Heart left ventricle (tissue), 16 donors: ENCODE data around the gene KISS1R. TPM values are rescaled to one million over a fixed set of nuclear protein-coding genes. Genes with fewer than 3 reads are reported as not detected.
A peak's percentile ranks its signal among the peaks of the same experiment; 100 is the strongest.

Experiments used
- ATAC-seq, 4 donors: fragments of 200-7000 bp; cut with Tn5 transposase; one replicate each; pipeline ENCODE4 v1.9.1; 2020 to 2022; ENCODE audit warnings: moderate library complexity in 4 of 4, mild to moderate bottlenecking in 3 of 4, moderate number of reproducible peaks in 1 of 4
- DNase-seq, 5 donors: peaks; one replicate each; pipeline ENCODE4 v3.0.0-alpha.2; 2020
- H3K27ac ChIP-seq, 12 donors: fragments of 200-600 bp; sonication (generic) in 4 of 12; one replicate each; pipeline versions ENCODE4 v1.5.0 to v1.8.0; 2016 to 2022; ENCODE audit warnings: mild to moderate bottlenecking in 2 of 12
- H3K27me3 ChIP-seq, 9 donors: fragments of 200-600 bp; sonication (generic) in 2 of 9; one replicate each; pipeline versions ENCODE4 v1.5.1 to v1.8.0; 2016 to 2022; ENCODE audit warnings: mild to moderate bottlenecking in 3 of 9
- H3K36me3 ChIP-seq, 9 donors: fragments of 200-600 bp; sonication (generic) in 2 of 9; one replicate each; pipeline versions ENCODE4 v1.5.0 to v1.8.0; 2018 to 2022; ENCODE audit warnings: mild to moderate bottlenecking in 2 of 9
- H3K4me1 ChIP-seq, 12 donors: fragments of 200-600 bp; sonication (generic) in 4 of 12; one replicate each; pipeline versions ENCODE4 v1.5.0 to v1.8.0; 2016 to 2022; ENCODE audit warnings: mild to moderate bottlenecking in 3 of 12
- H3K4me3 ChIP-seq, 12 donors: fragments of 200-600 bp; sonication (generic) in 4 of 12; one replicate each; pipeline versions ENCODE4 v1.5.0 to v1.8.0; 2017 to 2022; ENCODE audit warnings: mild to moderate bottlenecking in 9 of 12, moderate library complexity in 4 of 12
- H3K9me3 ChIP-seq, 12 donors: fragments of 200-600 bp; sonication (generic) in 4 of 12; one replicate each; pipeline versions ENCODE4 v1.5.0 to v1.8.0; 2016 to 2022; ENCODE audit warnings: mild to moderate bottlenecking in 1 of 12
- CTCF ChIP-seq, 12 donors: fragments of 200-600 bp; sonication (generic) in 4 of 12; IDR thresholded peaks; one replicate each; pipeline versions ENCODE4 v1.5.0 to v1.8.0; 2018 to 2022; ENCODE audit warnings: antibody characterized with exemption in 12 of 12, mild to moderate bottlenecking in 5 of 12
- POLR2A ChIP-seq, 2 donors: fragments of 450-650 bp; IDR thresholded peaks; one replicate each; pipeline ENCODE4 v1.6.1; 2017; ENCODE audit warnings: antibody characterized with exemption in 2 of 2, mild to moderate bottlenecking in 2 of 2, moderate library complexity in 2 of 2
- WGBS, 4 donors: extraction: QIAGEN DNeasy Blood & Tissue Kit in 2 of 4; methylation state at CpG; one replicate each; pipeline versions ENCODE4 v1.1.5 to v1.1.7; 2013 to 2018; 5-methylcytosine and 5-hydroxymethylcytosine counted together
- intact Hi-C, 10 donors: fragments of 100-400 bp; cut with DNase I; formaldehyde crosslinking; loops; one replicate each; pipeline versions ENCODE4 v1.11.1 to v1.14.2; 2022
- polyA plus RNA-seq, 2 donors: library from polyadenylated mRNA; stranded (reverse); fragments of 200-250 nt; gene quantifications; one replicate each; pipeline ENCODE4 v1.2.3, GENCODE V29; 2013
- total RNA-seq, 9 donors: library from RNA; depleted of rRNA in 2 of 9; stranded (reverse); fragments of >200 nt in 2 of 9; fragmentation: NEBNext Ultra II Directional in 3 of 9; extraction: Animal tissue kit (Norgen Biotek cat#: 25700) in 3 of 9; gene quantifications; one replicate each; pipeline versions ENCODE4 v1.1.0 to v1.2.4, GENCODE V29; 2016 to 2023
- donor health status: ischemic (EF 13 %, LVEDD 7.1; RV severe dilation, severe dysfunction).
- donor health status: healthy with polysubstance abuse.
- donor health status: DM: no; HTN: yes; CAD: no.
- donor health status: DM: no; HTN: no; CAD: no.
- donor health status: ischemic (EF 25% LVEDD 6.9; RV normal size, moderate dysfunction).
- donor health status: ischemic (EF 25% LVEDD 5.7; RV mildly dilated, moderate dysfunction).
- donor health status: healthy.
- donor health status: DM: yes; HTN: yes; CAD: no.
- donor health status: ischemic (EF 35%, LVEDD 5.7; RV mildly dilated, moderate dysfunction).
- donor health status: nonischemic (EF 11% LVEDD 7.7; RV severe dilation, severe dysfunction).
- donor health status: DM: yes; HTN: yes; CAD: no.
- donor health status: PGD.
- donor health status: ischemic (EF 29% LVEDD 5.4; RV normal size, mild dysfunction).
- donor health status: nonischemic (EF 23%, LVEDD 6.1; RV moderate dilation, normal function).

Gene KISS1R
- total and polyA plus RNA-seq, 11 donors: not detected

GRCh38 chr19:926323-926588 is 9.1 kb downstream of the KISS1R start:
- Histone ChIP-seq H3K4me3 (peak overlapping the region; percentile 54 to 96 (median 86)), H3K27me3 (peaks cover 0 to 3% (median 2%) of the 10 kb centered on the region in 9 donors), H3K36me3 (peaks cover 0 to 9% (median 0%) of the 10 kb centered on the region in 9 donors), H3K4me1 (peaks cover 0 to 37% (median 18%) of the 10 kb centered on the region in 12 donors), H3K27ac (peak overlapping the region in 11 of 12 donors; percentile 53 to 93 (median 82)), H3K9me3 (no peaks in the 10 kb centered on the region)
- DNase-seq: no peak
- ATAC-seq: no peak
- intact Hi-C loops: loop anchor here in 2 of 10 donors (10.0 kb wide), 2 partner anchors 259 to 319 kb away; partner anchors contain the start of genes ATP5F1D (in 1 of the 2) and MIDN (in 1 of the 2)
- 0 to 1% (median 1%) methylated on average over 20 to 21 of the region's 21 CpGs for WGBS, 4 donors
- TF ChIP-seq CTCF (IDR thresholded peaks at IDR 0.05) (no peak), POLR2A (IDR thresholded peaks at IDR 0.05) (no peak)

GRCh38 chr19:926589-927350 is 9.6 kb downstream of the KISS1R start:
- H3K27ac ChIP-seq: peak overlapping the region in 11 of 12 donors; percentile 53 to 93 (median 82)
- 0 to 1% (median 1%) methylated on average over 35 to 52 of the region's 52 CpGs for WGBS, 4 donors
- H3K4me3 ChIP-seq: peak overlapping the region; percentile 54 to 96 (median 86)
- TF ChIP-seq POLR2A (IDR thresholded peaks at IDR 0.05): no peak
- TF ChIP-seq CTCF (IDR thresholded peaks at IDR 0.05): no peak
- intact Hi-C loops: loop anchor here in 2 of 10 donors (10.0 kb wide), 2 partner anchors 258 to 318 kb away; partner anchors contain the start of genes ATP5F1D (in 1 of the 2) and MIDN (in 1 of the 2)
- peak in 2 of 4 donors; percentile 21 to 35 for ATAC-seq
- H3K36me3 ChIP-seq: peaks cover 0 to 9% (median 0%) of the 10 kb centered on the region in 9 donors
- peak; percentile 68 to 85 (median 75) for DNase-seq
- H3K9me3 ChIP-seq: no peaks in the 10 kb centered on the region
- no peaks in the 10 kb centered on the region for H3K27me3 ChIP-seq
- H3K4me1 ChIP-seq: peaks cover 0 to 34% (median 18%) of the 10 kb centered on the region in 12 donors

- TF ChIP-seq POLR2A (IDR thresholded peaks at IDR 0.05): no peak
- no peak for TF ChIP-seq CTCF (IDR thresholded peaks at IDR 0.05)
- Histone ChIP-seq H3K9me3 (no peaks in the 10 kb centered on the region), H3K27ac (peak overlapping the region in 10 of 12 donors; percentile 53 to 93 (median 82)), H3K36me3 (peaks cover 0 to 9% (median 0%) of the 10 kb centered on the region in 9 donors), H3K4me1 (peaks cover 0 to 37% (median 17%) of the 10 kb centered on the region in 12 donors), H3K4me3 (peak overlapping the region in 11 of 12 donors; percentile 63 to 96 (median 89)), H3K27me3 (no peaks in the 10 kb centered on the region)
- ATAC-seq (no peak), DNase-seq (peak in 2 of 5 donors; percentile 66 to 72)
- intact Hi-C loops: loop anchor here in 2 of 10 donors (10.0 kb wide), 2 partner anchors 257 to 317 kb away; partner anchors contain the start of genes ATP5F1D (in 1 of the 2) and MIDN (in 1 of the 2)
- WGBS, 4 donors: 13 to 37% (median 16%) methylated on average over 3 to 15 of the region's 15 CpGs
Measured at GRCh38 chr19:927351-927779, 10.2 kb downstream of the KISS1R start.
